ENCODE data around the gene KRTCAP2. TPM values are rescaled to one million over a fixed set of nuclear protein-coding genes. Genes with fewer than 3 reads are reported as not detected.

KRTCAP2 gene
- total and polyA plus RNA-seq, 2 experiments from 2014 or later: 189 to 484 TPM

- Histone ChIP-seq H3K9me2 (ENCODE audit: insufficient read depth) (no peaks in the 10 kb centered on the region), H3K36me3 (ENCODE audit: low read depth) (no peaks in the 10 kb centered on the region), H3K4me3 (no peak overlapping the region), H3F3A (ENCODE audit: insufficient read depth) (no peaks in the 10 kb centered on the region), H3K27ac (no peak overlapping the region), H3K9ac (no peak overlapping the region), H3K4me2 (ENCODE audit: unreplicated experiment) (no peak overlapping the region), H3K79me2 (ENCODE audit: insufficient read depth) (no peaks in the 10 kb centered on the region), H4K20me1 (ENCODE audit: insufficient read depth) (no peaks in the 10 kb centered on the region), H2AFZ (no peak overlapping the region), H3K4me1 (ENCODE audit: insufficient read depth) (no peaks in the 10 kb centered on the region), H3K27me3 (replicated peaks; ENCODE audit: insufficient read depth) (no peaks in the 10 kb centered on the region), H3K9me3 (ENCODE audit: low read depth) (no peaks in the 10 kb centered on the region)
- TF ChIP-seq EZH2phosphoT487 (IDR thresholded peaks at IDR 0.05; ENCODE audit: insufficient read depth, low read depth) (no peak), EZH2 (IDR thresholded peaks at IDR 0.05; ENCODE audit: insufficient read depth, poor library complexity, severe bottlenecking) (no peak)
- in situ Hi-C loops (cut with MboI): no loop called here
- 66 to 73% methylated on average over 8 of the region's 8 CpGs for WGBS, 2 experiments (ENCODE audit: low coverage in 1 of 2, low lambda C conversion rate in 2 of 2, missing lambda C conversion rate in 2 of 2)
- no peak for DNase-seq
Measured at GRCh38 chr1:155186067-155186793, 13.1 kb upstream of the KRTCAP2 start.

DNA sequence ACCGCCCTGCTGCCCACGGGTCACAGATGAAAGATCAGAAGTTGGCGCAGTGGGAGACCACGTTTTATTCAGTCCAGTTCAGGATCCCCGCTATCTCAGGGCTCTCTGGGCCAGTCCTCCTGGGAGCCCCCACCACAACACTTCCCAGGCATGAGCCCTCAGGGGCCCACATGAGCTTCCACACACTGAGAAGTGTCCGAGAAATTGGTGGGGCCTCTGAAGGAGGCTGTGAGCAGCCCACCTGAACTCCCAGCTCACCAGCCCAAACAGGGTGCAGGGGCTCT, 12.6 kb upstream of the KRTCAP2 start:
- H3K27me3 ChIP-seq (replicated peaks; ENCODE audit: insufficient read depth): no peaks in the 10 kb centered on the region
- DNase-seq: no peak
- TF ChIP-seq EZH2phosphoT487 (IDR thresholded peaks at IDR 0.05; ENCODE audit: insufficient read depth, low read depth) (no peak), EZH2 (IDR thresholded peaks at IDR 0.05; ENCODE audit: insufficient read depth, poor library complexity, severe bottlenecking) (no peak)
- H3K4me3 ChIP-seq: no peak overlapping the region
- H3K36me3 ChIP-seq (ENCODE audit: low read depth): no peaks in the 10 kb centered on the region
- no peak overlapping the region for H3K27ac ChIP-seq
- 90% methylated on average over 6 of the region's 6 CpGs for WGBS, 2 experiments (ENCODE audit: low coverage in 1 of 2, low lambda C conversion rate in 2 of 2, missing lambda C conversion rate in 2 of 2)
- H3K9ac ChIP-seq: no peak overlapping the region
- no peaks in the 10 kb centered on the region for H3K4me1 ChIP-seq (ENCODE audit: insufficient read depth)
- H3K4me2 ChIP-seq (ENCODE audit: unreplicated experiment): no peak overlapping the region
- no peaks in the 10 kb centered on the region for H3K79me2 ChIP-seq (ENCODE audit: insufficient read depth)
- H4K20me1 ChIP-seq (ENCODE audit: insufficient read depth): no peaks in the 10 kb centered on the region
- no peaks in the 10 kb centered on the region for H3F3A ChIP-seq (ENCODE audit: insufficient read depth)
- H3K9me3 ChIP-seq (ENCODE audit: low read depth): no peaks in the 10 kb centered on the region
- H3K9me2 ChIP-seq (ENCODE audit: insufficient read depth): no peaks in the 10 kb centered on the region
- in situ Hi-C loops (cut with MboI): no loop called here
- no peak overlapping the region for H2AFZ ChIP-seq

- no peak for DNase-seq
- no peak overlapping the region for H2AFZ ChIP-seq
- no peaks in the 10 kb centered on the region for H4K20me1 ChIP-seq (ENCODE audit: insufficient read depth)
- 65 to 72% methylated on average over 20 of the region's 21 CpGs for WGBS, 2 experiments (ENCODE audit: low coverage in 1 of 2, low lambda C conversion rate in 2 of 2, missing lambda C conversion rate in 2 of 2)
- H3K4me1 ChIP-seq (ENCODE audit: insufficient read depth): no peaks in the 10 kb centered on the region
- H3K4me3 ChIP-seq: no peak overlapping the region
- in situ Hi-C loops (cut with MboI): no loop called here
- no peaks in the 10 kb centered on the region for H3F3A ChIP-seq (ENCODE audit: insufficient read depth)
- no peaks in the 10 kb centered on the region for H3K9me3 ChIP-seq (ENCODE audit: low read depth)
- H3K4me2 ChIP-seq (ENCODE audit: unreplicated experiment): no peak overlapping the region
- no peak overlapping the region for H3K27ac ChIP-seq
- H3K9ac ChIP-seq: no peak overlapping the region
- no peaks in the 10 kb centered on the region for H3K9me2 ChIP-seq (ENCODE audit: insufficient read depth)
- no peak for TF ChIP-seq EZH2phosphoT487 (IDR thresholded peaks at IDR 0.05; ENCODE audit: insufficient read depth, low read depth)
- TF ChIP-seq EZH2 (IDR thresholded peaks at IDR 0.05; ENCODE audit: insufficient read depth, poor library complexity, severe bottlenecking): no peak
- no peaks in the 10 kb centered on the region; the same call in 1 of the 2 replicates for H3K36me3 ChIP-seq (ENCODE audit: low read depth)
- H3K27me3 ChIP-seq (replicated peaks; ENCODE audit: insufficient read depth): no peaks in the 10 kb centered on the region
- no peaks in the 10 kb centered on the region for H3K79me2 ChIP-seq (ENCODE audit: insufficient read depth)
Measured at GRCh38 chr1:155184835-155185782, 12.0 kb upstream of the KRTCAP2 start.

GRCh38 chr1:155184351-155184811, 11.3 kb upstream of the KRTCAP2 start:
- Histone ChIP-seq H3K9me3 (ENCODE audit: low read depth) (no peaks in the 10 kb centered on the region), H3K4me2 (ENCODE audit: unreplicated experiment) (no peak overlapping the region), H3K79me2 (ENCODE audit: insufficient read depth) (no peaks in the 10 kb centered on the region), H3K9ac (no peak overlapping the region), H3K4me1 (ENCODE audit: insufficient read depth) (no peaks in the 10 kb centered on the region), H3K27me3 (replicated peaks; ENCODE audit: insufficient read depth) (no peaks in the 10 kb centered on the region), H3F3A (ENCODE audit: insufficient read depth) (no peaks in the 10 kb centered on the region), H3K27ac (no peak overlapping the region), H3K4me3 (no peak overlapping the region), H2AFZ (no peak overlapping the region), H3K36me3 (ENCODE audit: low read depth) (no peaks in the 10 kb centered on the region; the same call in 1 of the 2 replicates), H4K20me1 (ENCODE audit: insufficient read depth) (no peaks in the 10 kb centered on the region), H3K9me2 (ENCODE audit: insufficient read depth) (no peaks in the 10 kb centered on the region)
- no peak for TF ChIP-seq EZH2 (IDR thresholded peaks at IDR 0.05; ENCODE audit: insufficient read depth, poor library complexity, severe bottlenecking)
- no peak for TF ChIP-seq EZH2phosphoT487 (IDR thresholded peaks at IDR 0.05; ENCODE audit: insufficient read depth, low read depth)
- 86 to 93% methylated on average over 3 to 4 of the region's 4 CpGs for WGBS, 2 experiments (ENCODE audit: low coverage in 1 of 2, low lambda C conversion rate in 2 of 2, missing lambda C conversion rate in 2 of 2)
- no peak for DNase-seq
- in situ Hi-C loops (cut with MboI): no loop called here
